SK-N-SH treated with all-trans-retinoic acid at 6 μM for 48 hours (cell line): ENCODE results near the gene SSBP2.

Source experiments
- ATAC-seq: fragments of 200-7000 bp; cut with Tn5 transposase; 3 replicates; pipeline ENCODE4 v1.9.1; 2020; ENCODE audit warnings: mild to moderate bottlenecking, moderate library complexity
- ARNTL ChIP-seq: fragments of 450-650 bp; formaldehyde crosslinking; IDR thresholded peaks from 2 replicates; pipeline ENCODE4 v1.5.0; 2020; ENCODE audit warnings: low read depth, mild to moderate bottlenecking, moderate library complexity, borderline replicate concordance
- CSDC2 ChIP-seq: fragments of 250-450 bp; sonication (Bioruptor Pico); IDR thresholded peaks from 2 replicates; pipeline ENCODE4 v1.5.0; 2020; ENCODE audit warnings: mild to moderate bottlenecking, moderate library complexity
- ESRRG ChIP-seq: fragments of 250-450 bp; sonication (Bioruptor Pico); IDR thresholded peaks from 2 replicates; pipeline ENCODE4 v1.6.1; 2021; ENCODE audit warnings: mild to moderate bottlenecking
- GLIS3 ChIP-seq: fragments of 250-450 bp; sonication (Bioruptor Pico); IDR thresholded peaks from 2 replicates; pipeline ENCODE4 v1.5.0; 2020; ENCODE audit warnings: mild to moderate bottlenecking, moderate library complexity
- ISL1 ChIP-seq: fragments of 250-450 bp; sonication (Bioruptor Pico); IDR thresholded peaks from 2 replicates; pipeline ENCODE4 v2.1.2; 2022; ENCODE audit warnings: mild to moderate bottlenecking, moderate library complexity
- OSR1 ChIP-seq: fragments of 250-450 bp; sonication (Bioruptor Pico); IDR thresholded peaks from 2 replicates; pipeline ENCODE4 v1.8.0; 2022; ENCODE audit warnings: moderate library complexity, mild to moderate bottlenecking, inconsistent platforms
- PPARA ChIP-seq: fragments of 250-450 bp; sonication (Bioruptor Pico); IDR thresholded peaks from 2 replicates; pipeline ENCODE4 v1.5.0; 2020; ENCODE audit warnings: mild to moderate bottlenecking, borderline replicate concordance
- RARB ChIP-seq: fragments of 250-450 bp; sonication (Bioruptor Pico); IDR thresholded peaks from 2 replicates; pipeline ENCODE4 v1.8.0; 2021; ENCODE audit warnings: mild to moderate bottlenecking, moderate library complexity
- TCF4 ChIP-seq: fragments of 250-450 bp; sonication (Bioruptor Pico); IDR thresholded peaks from 2 replicates; pipeline ENCODE4 v1.8.0; 2021; ENCODE audit warnings: mild to moderate bottlenecking, moderate library complexity, borderline replicate concordance
- TOX ChIP-seq: fragments of 250-450 bp; sonication (Bioruptor Pico); IDR thresholded peaks from 2 replicates; pipeline ENCODE4 v1.8.0; 2021; ENCODE audit warnings: mild to moderate bottlenecking, moderate library complexity, borderline replicate concordance
- ZNF565 ChIP-seq: fragments of 450-650 bp; formaldehyde crosslinking; conservative IDR thresholded peaks from 2 replicates; pipeline ENCODE4 v1.5.0; 2020; ENCODE audit warnings: low read depth, mild to moderate bottlenecking, moderate library complexity
- ZNF8 ChIP-seq: fragments of 450-650 bp; formaldehyde crosslinking; IDR thresholded peaks from 2 replicates; pipeline ENCODE4 v1.5.0; 2020; ENCODE audit warnings: mild to moderate bottlenecking, moderate library complexity
- TF ChIP-seq, protein P1 (sequence below): fragments of 250-450 bp; sonication (Bioruptor Pico); IDR thresholded peaks from 2 replicates; pipeline ENCODE4 v1.8.0; 2021; ENCODE audit warnings: low read depth, mild to moderate bottlenecking, moderate library complexity, borderline replicate concordance
- TF ChIP-seq, protein P2 (sequence below): fragments of 250-450 bp; sonication (Bioruptor Pico); IDR thresholded peaks from 2 replicates; pipeline ENCODE4 v1.5.0; 2020; ENCODE audit warnings: mild to moderate bottlenecking, moderate library complexity
- TF ChIP-seq, protein P3 (sequence below): fragments of 250-450 bp; sonication (Bioruptor Pico); IDR thresholded peaks from 2 replicates; pipeline ENCODE4 v1.8.0; 2020; ENCODE audit warnings: mild to moderate bottlenecking, moderate library complexity, borderline replicate concordance
- TF ChIP-seq, protein P4 (sequence below): fragments of 250-450 bp; sonication (Bioruptor Pico); IDR thresholded peaks from 2 replicates; pipeline ENCODE4 v1.5.1; 2020; ENCODE audit warnings: low read depth, mild to moderate bottlenecking, moderate library complexity

Gene SSBP2

DNA sequence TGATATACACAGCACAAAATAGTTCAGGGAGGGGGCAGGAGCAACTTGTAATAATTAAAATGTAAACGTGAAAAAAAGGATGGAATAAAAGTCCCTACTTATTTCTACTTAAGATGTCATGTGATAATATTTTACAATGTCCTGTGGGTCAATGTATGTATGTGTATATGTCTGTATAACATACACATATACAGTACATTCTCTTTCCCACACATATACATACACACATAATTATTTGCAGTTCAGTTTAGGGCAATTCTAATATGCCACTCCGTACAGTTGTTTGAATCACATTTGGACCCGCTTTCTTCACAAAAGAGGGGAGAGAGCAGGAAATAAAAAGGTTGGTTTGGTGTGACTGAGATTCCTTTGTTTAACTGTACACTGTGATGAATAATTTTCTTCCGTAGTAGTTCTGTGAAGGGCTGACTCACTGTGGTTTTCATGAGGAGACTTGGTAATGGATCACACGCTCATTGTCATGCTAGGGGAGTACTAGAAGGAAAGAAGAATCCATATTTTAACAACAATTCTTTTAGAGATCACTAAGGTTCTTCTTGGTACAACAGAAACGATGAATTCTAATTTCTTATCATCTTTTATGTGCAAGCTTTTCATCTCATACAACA, 330.7 kb downstream of the SSBP2 start:
- TF ChIP-seq CSDC2 (CRISPR knock-in tag) (no peak), ESRRG (CRISPR knock-in tag) (no peak)
- TF ChIP-seq, protein P1, sequence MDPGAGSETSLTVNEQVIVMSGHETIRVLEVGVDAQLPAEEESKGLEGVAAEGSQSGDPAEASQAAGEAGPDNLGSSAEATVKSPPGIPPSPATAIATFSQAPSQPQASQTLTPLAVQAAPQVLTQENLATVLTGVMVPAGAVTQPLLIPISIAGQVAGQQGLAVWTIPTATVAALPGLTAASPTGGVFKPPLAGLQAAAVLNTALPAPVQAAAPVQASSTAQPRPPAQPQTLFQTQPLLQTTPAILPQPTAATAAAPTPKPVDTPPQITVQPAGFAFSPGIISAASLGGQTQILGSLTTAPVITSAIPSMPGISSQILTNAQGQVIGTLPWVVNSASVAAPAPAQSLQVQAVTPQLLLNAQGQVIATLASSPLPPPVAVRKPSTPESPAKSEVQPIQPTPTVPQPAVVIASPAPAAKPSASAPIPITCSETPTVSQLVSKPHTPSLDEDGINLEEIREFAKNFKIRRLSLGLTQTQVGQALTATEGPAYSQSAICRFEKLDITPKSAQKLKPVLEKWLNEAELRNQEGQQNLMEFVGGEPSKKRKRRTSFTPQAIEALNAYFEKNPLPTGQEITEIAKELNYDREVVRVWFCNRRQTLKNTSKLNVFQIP (CRISPR knock-in tag) = no peak
- TF ChIP-seq, protein P2, sequence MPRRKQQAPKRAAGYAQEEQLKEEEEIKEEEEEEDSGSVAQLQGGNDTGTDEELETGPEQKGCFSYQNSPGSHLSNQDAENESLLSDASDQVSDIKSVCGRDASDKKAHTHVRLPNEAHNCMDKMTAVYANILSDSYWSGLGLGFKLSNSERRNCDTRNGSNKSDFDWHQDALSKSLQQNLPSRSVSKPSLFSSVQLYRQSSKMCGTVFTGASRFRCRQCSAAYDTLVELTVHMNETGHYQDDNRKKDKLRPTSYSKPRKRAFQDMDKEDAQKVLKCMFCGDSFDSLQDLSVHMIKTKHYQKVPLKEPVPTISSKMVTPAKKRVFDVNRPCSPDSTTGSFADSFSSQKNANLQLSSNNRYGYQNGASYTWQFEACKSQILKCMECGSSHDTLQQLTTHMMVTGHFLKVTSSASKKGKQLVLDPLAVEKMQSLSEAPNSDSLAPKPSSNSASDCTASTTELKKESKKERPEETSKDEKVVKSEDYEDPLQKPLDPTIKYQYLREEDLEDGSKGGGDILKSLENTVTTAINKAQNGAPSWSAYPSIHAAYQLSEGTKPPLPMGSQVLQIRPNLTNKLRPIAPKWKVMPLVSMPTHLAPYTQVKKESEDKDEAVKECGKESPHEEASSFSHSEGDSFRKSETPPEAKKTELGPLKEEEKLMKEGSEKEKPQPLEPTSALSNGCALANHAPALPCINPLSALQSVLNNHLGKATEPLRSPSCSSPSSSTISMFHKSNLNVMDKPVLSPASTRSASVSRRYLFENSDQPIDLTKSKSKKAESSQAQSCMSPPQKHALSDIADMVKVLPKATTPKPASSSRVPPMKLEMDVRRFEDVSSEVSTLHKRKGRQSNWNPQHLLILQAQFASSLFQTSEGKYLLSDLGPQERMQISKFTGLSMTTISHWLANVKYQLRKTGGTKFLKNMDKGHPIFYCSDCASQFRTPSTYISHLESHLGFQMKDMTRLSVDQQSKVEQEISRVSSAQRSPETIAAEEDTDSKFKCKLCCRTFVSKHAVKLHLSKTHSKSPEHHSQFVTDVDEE (CRISPR knock-in tag) = no peak
- ATAC-seq = peak; percentile 99

DNA sequence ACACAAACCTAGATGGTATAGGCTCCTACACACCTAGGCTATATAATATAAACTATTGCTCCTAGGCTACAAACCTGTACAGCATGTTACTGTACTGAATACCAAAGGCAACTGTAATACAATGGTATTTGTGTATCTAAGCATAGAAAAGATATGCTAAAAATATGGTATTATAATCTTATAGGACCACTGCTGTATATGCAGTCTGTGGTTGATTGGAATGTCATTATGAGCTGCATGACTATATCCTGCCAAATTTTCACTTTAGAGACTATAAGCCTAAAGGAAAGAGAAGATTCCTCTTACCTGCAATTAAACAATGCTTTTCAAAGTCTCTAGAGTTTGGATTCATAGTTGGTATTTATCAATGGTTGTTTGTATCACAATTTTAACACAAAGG, 332.3 kb downstream of the SSBP2 start:
- no peak for TF ChIP-seq ARNTL
- ATAC-seq = no peak

DNA sequence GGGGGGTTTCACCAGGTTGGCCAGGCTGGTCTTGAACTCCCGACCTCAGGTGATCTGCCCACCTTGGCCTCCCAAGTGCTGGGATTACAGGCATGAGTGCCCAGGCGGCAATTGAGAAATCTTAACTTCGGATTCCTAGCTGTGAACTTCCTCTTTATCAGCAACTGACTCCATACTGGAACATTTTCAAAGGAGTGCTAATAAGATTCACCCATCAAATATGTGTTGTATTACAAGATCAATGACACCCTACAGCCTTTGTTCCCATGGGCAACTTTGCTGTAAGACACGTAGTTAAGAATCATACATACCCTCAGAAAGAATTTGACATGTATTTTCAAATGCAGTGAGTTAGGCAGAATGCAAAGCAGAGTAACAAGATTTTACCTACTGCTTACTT, 333.8 kb downstream of the SSBP2 start:
- TF ChIP-seq, protein P3, sequence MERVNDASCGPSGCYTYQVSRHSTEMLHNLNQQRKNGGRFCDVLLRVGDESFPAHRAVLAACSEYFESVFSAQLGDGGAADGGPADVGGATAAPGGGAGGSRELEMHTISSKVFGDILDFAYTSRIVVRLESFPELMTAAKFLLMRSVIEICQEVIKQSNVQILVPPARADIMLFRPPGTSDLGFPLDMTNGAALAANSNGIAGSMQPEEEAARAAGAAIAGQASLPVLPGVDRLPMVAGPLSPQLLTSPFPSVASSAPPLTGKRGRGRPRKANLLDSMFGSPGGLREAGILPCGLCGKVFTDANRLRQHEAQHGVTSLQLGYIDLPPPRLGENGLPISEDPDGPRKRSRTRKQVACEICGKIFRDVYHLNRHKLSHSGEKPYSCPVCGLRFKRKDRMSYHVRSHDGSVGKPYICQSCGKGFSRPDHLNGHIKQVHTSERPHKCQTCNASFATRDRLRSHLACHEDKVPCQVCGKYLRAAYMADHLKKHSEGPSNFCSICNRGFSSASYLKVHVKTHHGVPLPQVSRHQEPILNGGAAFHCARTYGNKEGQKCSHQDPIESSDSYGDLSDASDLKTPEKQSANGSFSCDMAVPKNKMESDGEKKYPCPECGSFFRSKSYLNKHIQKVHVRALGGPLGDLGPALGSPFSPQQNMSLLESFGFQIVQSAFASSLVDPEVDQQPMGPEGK (CRISPR knock-in tag) = no peak
- no peak for TF ChIP-seq OSR1
- TF ChIP-seq, protein P4, sequence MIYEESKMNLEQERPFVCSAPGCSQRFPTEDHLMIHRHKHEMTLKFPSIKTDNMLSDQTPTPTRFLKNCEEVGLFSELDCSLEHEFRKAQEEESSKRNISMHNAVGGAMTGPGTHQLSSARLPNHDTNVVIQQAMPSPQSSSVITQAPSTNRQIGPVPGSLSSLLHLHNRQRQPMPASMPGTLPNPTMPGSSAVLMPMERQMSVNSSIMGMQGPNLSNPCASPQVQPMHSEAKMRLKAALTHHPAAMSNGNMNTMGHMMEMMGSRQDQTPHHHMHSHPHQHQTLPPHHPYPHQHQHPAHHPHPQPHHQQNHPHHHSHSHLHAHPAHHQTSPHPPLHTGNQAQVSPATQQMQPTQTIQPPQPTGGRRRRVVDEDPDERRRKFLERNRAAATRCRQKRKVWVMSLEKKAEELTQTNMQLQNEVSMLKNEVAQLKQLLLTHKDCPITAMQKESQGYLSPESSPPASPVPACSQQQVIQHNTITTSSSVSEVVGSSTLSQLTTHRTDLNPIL (CRISPR knock-in tag) = no peak
- TF ChIP-seq, all 23 proteins: peak for 0
- no peak for ATAC-seq

DNA sequence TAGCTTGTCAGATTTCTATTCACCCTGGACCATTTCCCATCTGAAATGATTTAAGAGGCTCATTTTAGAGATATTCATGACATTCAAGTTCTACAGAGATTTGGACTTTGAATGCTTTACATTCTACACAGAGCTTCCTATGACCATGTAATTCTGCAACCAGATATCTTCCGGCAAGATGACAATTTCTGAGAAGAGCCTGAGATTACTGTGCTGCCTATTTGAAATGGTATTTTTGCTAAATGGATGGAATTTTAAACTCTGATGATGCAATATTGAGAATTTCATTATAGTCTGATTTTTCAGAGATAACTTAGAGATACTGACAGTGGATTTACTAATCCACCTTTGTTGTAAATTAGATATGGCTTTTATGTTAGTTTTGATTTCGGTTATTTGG, 341.0 kb downstream of the SSBP2 start:
- peak; percentile 92 for ATAC-seq
- TF ChIP-seq, protein P4 (CRISPR knock-in tag) = peak; percentile 60; the same call in 1 of the 2 replicates
- peak; percentile 90 for TF ChIP-seq ISL1 (CRISPR knock-in tag)
- TF ChIP-seq ESRRG (CRISPR knock-in tag) = no peak
- no peak for TF ChIP-seq TOX (CRISPR knock-in tag)
- no peak for TF ChIP-seq TCF4 (CRISPR knock-in tag)

DNA sequence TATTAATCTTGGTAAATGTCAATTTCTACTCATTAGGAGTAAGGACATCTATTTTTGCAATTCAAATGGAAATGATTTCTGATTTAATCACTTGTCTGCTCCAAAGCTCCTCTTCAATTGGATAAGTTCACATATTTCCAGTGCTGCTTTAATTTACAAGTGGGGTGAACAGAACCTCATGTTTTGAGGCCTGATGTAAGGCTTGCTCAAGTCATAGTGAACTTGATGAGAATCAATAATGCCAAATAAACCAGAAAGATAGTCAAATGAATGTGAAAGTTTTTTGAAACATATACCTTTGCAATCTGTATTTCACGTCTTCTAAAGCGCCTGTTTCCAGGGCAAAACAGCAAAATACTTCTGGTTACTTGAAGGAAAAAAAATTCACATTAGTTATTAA, 341.5 kb downstream of the SSBP2 start:
- no peak for ATAC-seq
- TF ChIP-seq ESRRG (CRISPR knock-in tag) (no peak), CSDC2 (CRISPR knock-in tag) (no peak), GLIS3 (CRISPR knock-in tag) (no peak), RARB (CRISPR knock-in tag) (no peak), ZNF565 (no peak), OSR1 (no peak), PPARA (CRISPR knock-in tag) (no peak), TCF4 (CRISPR knock-in tag) (no peak), ZNF8 (CRISPR knock-in tag) (no peak)
- TF ChIP-seq, protein P3 (CRISPR knock-in tag) = no peak
